ENCODE measurements around the gene SMIM27. TPM values are rescaled to one million over a fixed set of nuclear protein-coding genes. Genes with fewer than 3 reads are reported as not detected.

SMIM27 gene
- total RNA-seq (2022; extraction: Qiagen RNA extraction): 13.8 to 17.2 TPM (median 14.1 TPM) in 5 replicates

GRCh38 chr9:32552172-32552872 lies at the start of gene SMIM27, which contains the start of gene TOPORS:
SMIM27 (plus strand) TSS chr9:32552327; CDS start chr9:32552435, 108 bp downstream.
TOPORS (minus strand) TSS chr9:32552586; CDS start chr9:32552436, 150 bp downstream.

GRCh38 chr9:32526041-32526706 lies 26.0 kb upstream of the SMIM27 start, which contains the start of gene RIGI:
RIGI (minus strand) TSS chr9:32526196; CDS start chr9:32526166, 30 bp downstream.

GRCh38 chr9:32572900-32573523 lies 20.9 kb downstream of the SMIM27 start, which contains the start of gene NDUFB6:
NDUFB6 (minus strand) TSS chr9:32573159; CDS start chr9:32573060, 99 bp downstream.

Other genes with a start within 250 kb of the SMIM27 start
- gene ACO1, start 167.7 kb upstream of the SMIM27 start, total RNA-seq (2022; extraction: Qiagen RNA extraction): 26.0 to 28.3 TPM (median 26.9 TPM) in 5 replicates
- 2.6 to 3.4 TPM (median 2.8 TPM) in 5 replicates for gene RIGI, start 26.1 kb upstream of the SMIM27 start, total RNA-seq (2022; extraction: Qiagen RNA extraction)
- gene TOPORS, start 259 bp downstream of the SMIM27 start, total RNA-seq (2022; extraction: Qiagen RNA extraction): 10.7 to 14.0 TPM (median 12.4 TPM) in 5 replicates
- gene NDUFB6, start 20.8 kb downstream of the SMIM27 start, total RNA-seq (2022; extraction: Qiagen RNA extraction): 106 to 115 TPM (median 112 TPM) in 5 replicates
- not detected in 5 replicates for gene TAF1L, start 83.3 kb downstream of the SMIM27 start, total RNA-seq (2022; extraction: Qiagen RNA extraction)
- 0.04 TPM in 1 of 5 replicates, not detected in the others for gene TMEM215, start 231.2 kb downstream of the SMIM27 start, total RNA-seq (2022; extraction: Qiagen RNA extraction)

Data from A549 treated with Mapracorat at 1 μM for 4 hours (cell line).